GM12872 (cell line): Measurements from ENCODE around the gene FOSB.
A peak's percentile ranks its signal among the peaks of the same experiment; 100 is the strongest.

Experiments used
- TF ChIP-seq, protein P1 (sequence below): IDR thresholded peaks from 3 replicates; pipeline ENCODE4 v1.5.1; 2011; ENCODE audit warnings: low read depth, mild to moderate bottlenecking, low read length, moderate library complexity; ENCODE audit not compliant: insufficient read depth

Gene FOSB

GRCh38 chr19:45423033-45423588 lies 44.7 kb upstream of the FOSB start:
- TF ChIP-seq, protein P1, sequence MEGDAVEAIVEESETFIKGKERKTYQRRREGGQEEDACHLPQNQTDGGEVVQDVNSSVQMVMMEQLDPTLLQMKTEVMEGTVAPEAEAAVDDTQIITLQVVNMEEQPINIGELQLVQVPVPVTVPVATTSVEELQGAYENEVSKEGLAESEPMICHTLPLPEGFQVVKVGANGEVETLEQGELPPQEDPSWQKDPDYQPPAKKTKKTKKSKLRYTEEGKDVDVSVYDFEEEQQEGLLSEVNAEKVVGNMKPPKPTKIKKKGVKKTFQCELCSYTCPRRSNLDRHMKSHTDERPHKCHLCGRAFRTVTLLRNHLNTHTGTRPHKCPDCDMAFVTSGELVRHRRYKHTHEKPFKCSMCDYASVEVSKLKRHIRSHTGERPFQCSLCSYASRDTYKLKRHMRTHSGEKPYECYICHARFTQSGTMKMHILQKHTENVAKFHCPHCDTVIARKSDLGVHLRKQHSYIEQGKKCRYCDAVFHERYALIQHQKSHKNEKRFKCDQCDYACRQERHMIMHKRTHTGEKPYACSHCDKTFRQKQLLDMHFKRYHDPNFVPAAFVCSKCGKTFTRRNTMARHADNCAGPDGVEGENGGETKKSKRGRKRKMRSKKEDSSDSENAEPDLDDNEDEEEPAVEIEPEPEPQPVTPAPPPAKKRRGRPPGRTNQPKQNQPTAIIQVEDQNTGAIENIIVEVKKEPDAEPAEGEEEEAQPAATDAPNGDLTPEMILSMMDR: no peak

DNA sequence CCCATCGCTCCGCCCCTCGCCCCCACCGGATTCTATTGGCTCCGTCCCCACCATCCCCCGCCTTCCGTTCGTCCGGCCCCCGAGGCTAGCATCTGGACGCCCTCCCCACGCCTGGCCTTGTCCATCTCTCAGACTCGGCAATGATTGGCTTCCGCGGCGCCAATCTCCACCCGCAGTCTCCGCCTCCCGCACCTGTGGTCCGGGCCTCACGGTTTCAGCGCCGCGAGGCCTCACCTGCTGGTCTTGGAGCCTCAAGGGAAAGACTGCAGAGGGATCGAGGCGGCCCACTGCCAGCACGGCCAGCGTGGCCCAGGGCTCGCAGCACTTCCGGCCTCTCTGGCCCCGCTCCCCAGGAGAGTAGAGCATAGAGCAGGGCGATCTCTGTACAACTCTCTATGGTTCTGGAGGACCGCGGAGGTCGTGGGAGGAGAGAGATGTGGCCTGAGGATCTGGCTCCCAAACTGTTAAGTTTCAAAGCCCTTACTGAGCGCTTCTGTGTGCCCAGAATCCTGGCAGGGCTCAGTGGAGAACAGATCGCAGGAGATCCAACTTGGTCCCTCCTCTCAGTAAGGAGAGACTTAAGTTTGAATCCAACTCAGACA lies 44.1 kb upstream of the FOSB start, which contains the start of gene ERCC1:
Gene ERCC1 (minus strand): TSS at position 329 of the 602 bp plus-strand sequence. CDS start 543 bp downstream, outside the sequence.
- TF ChIP-seq, protein P1: no peak

DNA sequence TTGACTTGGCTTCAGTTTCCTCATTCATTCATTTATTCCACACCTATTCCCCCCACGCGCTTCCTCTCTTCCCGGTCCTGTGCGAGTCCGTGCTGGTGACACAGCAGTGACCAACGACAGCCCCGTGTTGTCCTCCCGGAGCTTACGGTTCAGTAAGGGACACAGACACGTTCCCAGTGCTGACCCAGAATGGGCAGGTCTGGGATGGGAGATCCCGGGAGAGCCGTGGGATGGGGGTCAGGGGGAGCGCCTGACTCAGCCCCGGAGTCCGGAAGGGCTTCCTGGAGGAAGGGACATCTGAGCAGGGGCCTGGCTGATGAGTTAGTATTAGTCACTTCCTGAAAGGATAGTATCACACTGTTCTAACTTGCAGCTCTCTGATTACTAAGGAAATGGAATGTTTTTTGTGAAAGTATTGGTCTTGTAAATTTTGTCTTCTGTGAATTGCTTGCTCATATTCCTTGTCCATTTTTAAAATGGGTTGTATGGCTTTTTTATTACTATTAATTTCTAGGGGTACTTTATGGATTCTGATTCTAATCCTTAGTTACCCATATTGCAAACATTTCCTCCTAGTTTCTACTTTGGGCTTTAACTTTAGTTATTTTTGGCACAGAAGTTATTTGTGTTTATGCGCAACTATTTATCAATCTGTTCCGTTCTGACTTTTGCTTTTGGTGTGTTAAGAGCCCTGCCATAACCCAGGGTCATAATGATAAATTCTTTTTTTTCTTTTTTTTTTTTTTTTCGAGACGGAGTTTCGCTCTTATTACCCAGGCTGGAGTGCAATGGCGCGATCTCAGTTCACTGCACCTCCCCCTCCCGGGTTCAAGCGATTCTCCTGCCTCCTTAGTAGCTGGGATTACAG lies 43.4 kb upstream of the FOSB start:
- TF ChIP-seq, protein P1: no peak

DNA sequence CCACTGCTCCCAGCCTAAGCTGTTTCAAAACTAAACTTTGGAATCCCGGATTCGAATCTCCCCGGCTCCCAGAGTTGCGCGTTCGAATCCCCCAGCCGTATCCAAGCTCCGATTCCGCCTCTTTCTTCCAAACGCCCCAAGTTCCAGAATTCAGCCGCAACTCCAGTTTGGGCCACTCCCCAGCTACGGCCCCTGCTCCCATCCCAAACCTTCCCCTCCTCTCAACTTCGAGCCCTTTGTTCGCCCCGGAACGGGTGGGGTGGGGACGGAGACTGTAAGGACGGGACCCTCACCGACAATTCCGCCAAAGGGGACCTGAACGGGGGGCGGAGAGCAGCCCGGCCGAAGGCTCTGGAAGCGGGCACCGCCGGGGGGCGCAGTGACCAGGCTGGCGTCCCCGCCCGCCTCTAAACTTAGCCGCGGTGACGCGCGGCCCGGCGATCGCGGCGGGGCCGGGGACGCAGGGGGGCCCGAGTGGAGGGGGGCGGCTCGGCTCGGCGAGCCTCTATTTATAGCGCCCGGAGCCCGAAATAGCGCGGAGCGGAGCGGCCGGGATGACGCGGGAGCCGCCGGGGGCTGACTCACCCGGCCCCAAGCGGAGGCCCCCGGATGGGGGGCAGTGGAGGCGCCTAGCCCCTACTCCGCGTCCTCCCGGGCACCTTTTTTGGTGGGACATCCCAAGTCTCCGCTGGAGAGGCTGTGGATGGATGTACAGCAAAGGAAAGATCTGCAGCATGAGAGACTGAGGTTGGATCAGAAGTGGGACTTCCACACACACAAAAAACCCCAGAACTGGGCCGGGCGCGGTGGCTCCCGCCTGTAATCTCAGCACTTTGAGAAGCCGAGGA lies 39.2 kb upstream of the FOSB start:
- TF ChIP-seq, protein P1: peak; percentile 49; the same call in 1 of the 3 replicates

DNA sequence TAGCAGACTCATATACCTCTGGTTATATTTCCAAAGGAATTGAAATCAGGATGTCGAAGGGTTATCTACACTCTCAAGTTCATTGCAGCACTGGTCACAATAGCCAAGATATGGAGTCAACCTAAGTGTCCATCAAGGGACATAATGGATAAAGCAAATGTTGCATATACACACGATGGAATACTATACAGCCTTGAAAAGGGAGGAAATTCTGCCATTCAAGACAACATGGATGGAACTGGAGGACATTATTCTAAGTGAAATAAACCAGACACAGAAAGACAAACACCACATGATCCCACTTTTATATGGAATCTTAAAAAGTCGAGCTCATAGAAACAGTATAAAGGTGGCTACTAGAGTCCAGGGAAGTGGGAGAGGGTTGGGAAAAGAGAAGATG lies 30.5 kb upstream of the FOSB start:
- TF ChIP-seq, protein P1: no peak

DNA sequence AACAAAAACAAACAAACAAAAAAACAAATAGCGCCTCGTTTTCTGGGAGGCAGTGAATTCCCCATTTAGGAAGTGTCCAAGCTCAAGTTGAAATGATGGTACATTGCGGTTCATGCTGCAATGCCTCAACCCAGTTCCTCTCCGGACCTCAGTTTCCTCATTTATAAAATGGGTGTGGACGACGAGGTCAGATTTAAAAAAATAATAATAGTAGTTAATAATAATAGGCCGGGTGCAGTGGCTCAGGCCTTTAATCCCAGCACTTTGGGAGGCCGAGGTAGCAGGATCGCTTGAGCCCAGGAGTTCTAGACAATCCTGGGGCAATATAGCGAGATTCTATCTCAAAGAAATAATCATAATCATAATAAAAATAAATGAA lies 28.6 kb upstream of the FOSB start:
- TF ChIP-seq, protein P1: no peak
